Stomach smooth muscle (tissue), 2 donors: Measurements from ENCODE around the gene MEP1A.

Experiments used
- H3K27ac ChIP-seq: one replicate; pipeline ENCODE4 v1.7.0; 2013; ENCODE audit warnings: mild to moderate bottlenecking, low read length, inconsistent platforms
- H3K27me3 ChIP-seq, 2 donors: one replicate each; pipeline ENCODE4 v1.7.0; 2013; ENCODE audit warnings: low read length in 2 of 2; ENCODE audit not compliant: insufficient read depth in 2 of 2, control insufficient read depth in 1 of 2
- H3K36me3 ChIP-seq, 2 donors: one replicate each; pipeline ENCODE4 v1.7.0; 2013; ENCODE audit warnings: low read length in 2 of 2; ENCODE audit not compliant: control insufficient read depth in 2 of 2, insufficient read depth in 2 of 2
- H3K4me1 ChIP-seq: one replicate; pipeline ENCODE4 v1.7.0; 2013; ENCODE audit warnings: low read length; ENCODE audit not compliant: control insufficient read depth, insufficient read depth
- H3K4me3 ChIP-seq, 2 donors: one replicate each; pipeline ENCODE4 v1.7.0; 2013; ENCODE audit warnings: low read length in 2 of 2
- H3K9ac ChIP-seq, 2 donors: one replicate each; pipeline ENCODE4 v1.7.0; 2013; ENCODE audit warnings: low read length in 2 of 2, mild to moderate bottlenecking in 1 of 2
- H3K9me3 ChIP-seq, 2 donors: one replicate each; pipeline ENCODE4 v1.7.0; 2013; ENCODE audit warnings: low read length in 2 of 2; ENCODE audit not compliant: control insufficient read depth in 2 of 2
- donor health status: healthy.
- donor health status: Pancreatic carcinoma.

Gene MEP1A

DNA sequence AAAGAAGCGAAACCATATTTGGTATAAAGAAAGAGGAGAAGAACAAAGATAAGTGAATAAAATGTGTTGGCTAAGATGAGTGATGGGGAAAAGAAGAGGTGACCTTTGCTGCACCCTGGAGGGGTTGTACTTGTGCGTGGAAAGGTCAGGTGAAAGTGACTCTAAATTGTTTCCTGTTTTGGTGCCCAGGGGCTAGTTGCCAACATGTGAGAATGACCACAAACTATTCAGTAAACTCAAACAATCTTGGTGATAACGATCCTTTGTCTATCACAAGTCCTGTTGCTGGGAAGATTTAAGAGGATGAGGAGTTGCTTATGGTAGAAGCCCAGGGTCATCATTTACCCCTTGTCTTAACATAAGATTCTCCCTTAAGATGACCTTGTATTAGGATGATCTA lies 70.6 kb downstream of the MEP1A start:
- H3K4me3 ChIP-seq: no peak overlapping the region
- no peaks in the 10 kb centered on the region for H3K9me3 ChIP-seq
- no peak overlapping the region for H3K9ac ChIP-seq
- H3K4me1 ChIP-seq: no peaks in the 10 kb centered on the region
- H3K27ac ChIP-seq: no peak overlapping the region
- H3K36me3 ChIP-seq: no peaks in the 10 kb centered on the region
- no peaks in the 10 kb centered on the region for H3K27me3 ChIP-seq

DNA sequence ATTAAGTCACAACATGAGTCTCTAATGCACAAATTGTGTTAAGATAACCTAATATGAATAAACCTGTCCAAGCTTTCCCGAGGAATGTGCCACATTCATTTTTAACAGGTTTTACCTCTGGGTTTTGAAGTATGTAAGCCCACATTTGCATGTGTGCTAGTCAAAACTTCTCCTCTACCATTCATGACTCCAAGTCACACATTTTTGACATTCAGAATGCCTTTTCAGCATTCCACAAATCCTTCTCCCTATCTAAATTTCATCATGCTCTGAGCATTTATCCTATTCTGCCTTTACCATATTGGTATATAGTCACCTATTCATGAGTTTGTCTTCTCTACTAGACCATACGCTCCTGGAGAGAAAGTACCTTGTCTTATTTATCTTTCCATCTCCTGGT lies 72.0 kb downstream of the MEP1A start:
- Histone ChIP-seq H3K9me3 (no peaks in the 10 kb centered on the region), H3K4me3 (no peak overlapping the region), H3K36me3 (no peaks in the 10 kb centered on the region), H3K4me1 (no peaks in the 10 kb centered on the region), H3K27me3 (no peaks in the 10 kb centered on the region), H3K27ac (no peak overlapping the region), H3K9ac (no peak overlapping the region)

DNA sequence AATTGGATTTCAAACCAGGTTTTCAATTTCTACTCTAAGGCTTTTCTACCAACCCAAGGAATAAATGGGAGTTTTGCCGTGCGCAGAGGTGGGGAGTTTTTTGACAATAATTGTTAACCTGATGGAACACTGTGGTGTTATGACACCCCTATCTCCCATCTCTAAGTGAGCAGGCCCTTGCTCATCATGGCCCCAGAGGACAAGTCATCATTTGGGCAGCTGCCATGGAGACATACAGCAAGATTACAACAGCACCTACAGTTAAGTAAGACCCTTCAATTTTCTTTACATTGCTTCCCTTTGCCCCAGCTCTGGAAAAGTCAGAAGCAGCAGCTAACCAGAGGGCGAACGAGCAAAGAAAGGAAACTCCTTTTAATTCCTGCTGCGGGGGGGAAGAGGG lies 74.2 kb downstream of the MEP1A start:
- no peak overlapping the region for H3K27ac ChIP-seq
- no peaks in the 10 kb centered on the region for H3K27me3 ChIP-seq
- H3K9ac ChIP-seq: no peak overlapping the region
- H3K4me1 ChIP-seq: no peaks in the 10 kb centered on the region
- no peaks in the 10 kb centered on the region for H3K9me3 ChIP-seq
- H3K4me3 ChIP-seq: no peak overlapping the region
- no peaks in the 10 kb centered on the region for H3K36me3 ChIP-seq

DNA sequence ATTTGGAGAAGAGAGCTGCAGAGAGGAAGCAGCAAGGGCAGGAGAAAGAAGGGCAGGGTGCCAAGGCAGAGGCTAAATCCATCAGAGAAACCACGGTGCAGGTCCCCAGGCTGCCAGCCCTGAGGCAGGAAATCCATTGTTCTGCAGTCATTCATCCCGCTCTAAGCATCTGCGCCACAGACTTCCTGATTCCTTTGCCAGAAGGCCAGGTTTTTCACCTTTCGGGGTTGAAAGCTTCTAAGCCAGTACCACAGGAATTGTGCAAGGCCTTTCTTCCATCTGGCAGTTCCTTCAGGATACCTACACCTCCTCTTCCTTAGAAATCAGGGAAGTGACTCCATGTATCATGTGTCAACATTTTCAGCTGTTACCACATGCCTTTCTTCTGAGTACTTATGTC lies 82.9 kb downstream of the MEP1A start:
- no peak overlapping the region for H3K4me3 ChIP-seq
- no peaks in the 10 kb centered on the region for H3K4me1 ChIP-seq
- no peaks in the 10 kb centered on the region for H3K9me3 ChIP-seq
- no peaks in the 10 kb centered on the region for H3K36me3 ChIP-seq
- H3K9ac ChIP-seq: no peak overlapping the region
- no peak overlapping the region for H3K27ac ChIP-seq
- peaks cover 0 to 4% of the 10 kb centered on the region in 2 donors for H3K27me3 ChIP-seq

DNA sequence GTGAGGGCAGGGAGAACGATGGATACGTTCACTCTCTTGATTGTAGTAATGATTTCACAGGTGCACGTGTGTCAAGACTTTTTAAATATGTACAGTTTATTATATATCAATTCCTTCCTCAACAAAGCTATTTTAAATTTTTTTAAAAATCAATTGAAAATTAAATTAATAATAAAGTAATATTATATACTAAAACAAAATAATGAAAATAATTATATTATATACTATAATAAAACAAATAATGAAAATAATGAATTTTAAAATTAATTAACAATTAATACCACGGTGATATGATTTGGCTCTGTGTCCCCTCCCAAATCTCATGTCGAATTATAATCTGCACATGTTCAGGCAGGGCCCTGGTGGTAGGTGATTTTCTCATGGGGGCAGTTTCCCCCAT lies 85.8 kb downstream of the MEP1A start:
- Histone ChIP-seq H3K27me3 (no peaks in the 10 kb centered on the region), H3K4me1 (no peaks in the 10 kb centered on the region), H3K4me3 (no peak overlapping the region), H3K36me3 (no peaks in the 10 kb centered on the region), H3K27ac (no peak overlapping the region), H3K9me3 (no peaks in the 10 kb centered on the region), H3K9ac (no peak overlapping the region)

DNA sequence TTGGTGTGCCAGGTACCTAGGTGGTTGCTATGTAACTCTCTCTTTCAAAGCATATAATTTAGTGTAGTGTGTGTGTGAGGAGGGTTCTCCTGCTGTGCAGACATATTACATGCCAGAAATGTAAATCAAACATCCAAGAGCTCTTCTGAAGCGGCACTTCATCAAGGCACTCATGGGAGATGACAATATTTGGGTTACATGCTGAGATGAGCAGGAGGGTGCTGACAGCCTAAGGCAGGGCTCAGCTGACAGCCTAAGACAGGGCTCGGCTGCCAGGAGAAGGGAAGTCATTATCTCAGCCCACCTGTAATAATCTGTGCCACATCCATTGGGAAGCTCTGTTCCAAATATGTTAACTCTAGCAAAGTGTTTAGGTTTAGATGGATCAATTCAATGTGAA lies 89.5 kb downstream of the MEP1A start:
- Histone ChIP-seq H3K36me3 (no peaks in the 10 kb centered on the region), H3K4me1 (no peaks in the 10 kb centered on the region), H3K9me3 (no peaks in the 10 kb centered on the region), H3K27me3 (no peaks in the 10 kb centered on the region), H3K27ac (no peak overlapping the region), H3K4me3 (no peak overlapping the region), H3K9ac (no peak overlapping the region)

DNA sequence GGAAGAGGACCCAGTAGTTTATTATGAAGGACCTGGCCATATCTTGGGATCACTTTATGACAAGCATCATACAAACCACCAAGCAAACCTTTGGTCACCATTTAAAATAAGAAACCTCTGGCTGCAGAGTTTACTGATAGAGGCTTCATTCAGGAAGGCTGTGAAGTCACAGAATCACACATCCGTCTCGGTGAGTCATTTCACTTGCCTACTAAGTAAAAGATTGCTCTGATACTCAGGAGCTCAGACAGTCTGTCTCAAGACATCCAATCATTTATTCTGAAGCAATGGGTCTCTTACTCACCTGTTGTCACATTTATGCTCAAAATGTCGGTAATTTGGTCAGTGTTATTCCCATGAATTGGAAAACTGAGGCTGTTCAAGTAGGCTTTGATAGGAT lies 94.8 kb downstream of the MEP1A start:
- Histone ChIP-seq H3K9ac (no peak overlapping the region), H3K9me3 (no peaks in the 10 kb centered on the region), H3K36me3 (no peaks in the 10 kb centered on the region), H3K27me3 (no peaks in the 10 kb centered on the region), H3K4me3 (no peak overlapping the region), H3K4me1 (no peaks in the 10 kb centered on the region), H3K27ac (no peak overlapping the region)

DNA sequence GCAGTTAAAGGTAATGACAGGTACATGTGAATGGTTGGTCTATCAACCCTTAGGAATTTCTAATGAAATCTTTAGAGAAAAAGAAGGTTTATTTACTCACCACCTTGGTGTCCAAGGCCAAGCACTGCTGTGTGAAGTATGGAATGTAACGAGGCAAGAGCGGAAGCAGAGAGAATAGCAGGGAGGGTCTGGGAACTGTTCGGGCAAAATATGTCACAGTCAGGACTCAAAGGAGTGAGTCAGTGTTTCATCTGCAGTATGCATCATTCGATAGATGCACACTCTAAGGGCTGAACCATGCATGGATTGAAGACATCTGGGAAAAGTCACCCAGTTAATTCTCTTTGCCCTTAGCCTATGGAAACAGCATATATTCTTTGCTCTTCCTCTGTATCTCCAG lies 95.4 kb downstream of the MEP1A start:
- H3K27me3 ChIP-seq: no peaks in the 10 kb centered on the region
- no peak overlapping the region for H3K9ac ChIP-seq
- H3K36me3 ChIP-seq: no peaks in the 10 kb centered on the region
- no peaks in the 10 kb centered on the region for H3K9me3 ChIP-seq
- H3K4me3 ChIP-seq: no peak overlapping the region
- no peak overlapping the region for H3K27ac ChIP-seq
- H3K4me1 ChIP-seq: no peaks in the 10 kb centered on the region
